GM12873 (cell line): ENCODE results near the gene ZC3H18.
A peak's percentile ranks its signal among the peaks of the same experiment; 100 is the strongest.

Experiments used
- CTCF ChIP-seq: IDR thresholded peaks from 2 replicates; pipeline ENCODE4 v1.5.1; 2012; ENCODE audit warnings: low read depth, mild to moderate bottlenecking, moderate library complexity, low read length, control low read depth; ENCODE audit not compliant: insufficient read depth; ENCODE audit errors: missing control alignments

ZC3H18 gene

GRCh38 chr16:88554711-88555264 is 15.4 kb upstream of the ZC3H18 start:
- no peak for TF ChIP-seq CTCF

GRCh38 chr16:88556294-88556988 is 13.8 kb upstream of the ZC3H18 start:
- TF ChIP-seq CTCF = no peak

GRCh38 chr16:88558457-88559442 is 11.5 kb upstream of the ZC3H18 start:
- TF ChIP-seq CTCF = peak; percentile 40

GRCh38 chr16:88560714-88561484 is 9.3 kb upstream of the ZC3H18 start:
- TF ChIP-seq CTCF = no peak

GRCh38 chr16:88561485-88562359 is 8.5 kb upstream of the ZC3H18 start:
- TF ChIP-seq CTCF = peak; percentile 85

GRCh38 chr16:88566158-88566557 is 4.0 kb upstream of the ZC3H18 start:
- no peak for TF ChIP-seq CTCF
